ENCODE results near the gene TFIP11.

TFIP11 gene

GRCh38 chr22:26548984-26549383 is 36.7 kb upstream of the TFIP11 start:
- Histone ChIP-seq H2AFZ (ENCODE audit: low read length) (no peak overlapping the region), H3K79me2 (ENCODE audit: insufficient read depth, low read length) (peaks cover 13% of the 10 kb centered on the region), H3K4me3 (ENCODE audit: low read length, poor library complexity, severe bottlenecking) (no peak overlapping the region), H3K9me2 (replicated peaks; ENCODE audit: low read depth, low read length) (no peaks in the 10 kb centered on the region), H3K9me3 (ENCODE audit: insufficient read depth, low read depth, low read length) (no peaks in the 10 kb centered on the region), H3K27me3 (ENCODE audit: insufficient read depth, low read length, poor library complexity, severe bottlenecking) (no peaks in the 10 kb centered on the region), H3K4me1 (ENCODE audit: insufficient read depth, low read length, poor library complexity, severe bottlenecking) (peaks cover 31% of the 10 kb centered on the region), H3K36me3 (ENCODE audit: insufficient read depth, low read length) (no peaks in the 10 kb centered on the region), H3K9ac (ENCODE audit: low read depth, low read length, poor library complexity, severe bottlenecking) (no peak overlapping the region), H4K20me1 (ENCODE audit: insufficient read depth, low read length, poor library complexity, severe bottlenecking) (no peaks in the 10 kb centered on the region), H3F3A (ENCODE audit: low read depth) (no peaks in the 10 kb centered on the region), H3K4me2 (ENCODE audit: low read depth, low read length, poor library complexity, severe bottlenecking) (no peak overlapping the region)
- no peak for TF ChIP-seq EZH2phosphoT487 (IDR thresholded peaks at IDR 0.05; ENCODE audit: borderline replicate concordance)
- TF ChIP-seq CTCF (conservative IDR thresholded peaks at IDR 0.05; ENCODE audit: low read length): no peak

DNA sequence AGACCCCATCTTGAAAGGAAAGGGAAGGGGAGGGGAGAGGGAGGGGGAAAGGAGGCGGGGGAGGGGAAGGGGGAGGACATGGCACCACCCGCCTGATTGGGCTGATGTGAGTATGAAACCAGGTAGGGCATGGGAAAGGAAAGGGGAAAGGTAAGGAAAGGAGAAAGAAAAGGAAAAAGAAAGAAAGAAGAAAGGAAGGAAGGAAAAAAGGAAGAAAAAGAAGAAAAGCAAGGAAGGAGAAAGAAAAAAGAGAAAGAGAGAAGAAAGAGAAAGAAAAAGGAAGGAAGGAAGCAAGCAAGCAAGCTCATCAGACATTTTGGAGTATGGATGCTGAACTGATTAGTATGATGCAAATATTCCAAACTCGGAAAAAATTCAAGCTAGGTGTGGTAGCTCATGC is 36.0 kb upstream of the TFIP11 start:
- Histone ChIP-seq H3K4me1 (ENCODE audit: insufficient read depth, low read length, poor library complexity, severe bottlenecking) (peaks cover 31% of the 10 kb centered on the region), H3K36me3 (ENCODE audit: insufficient read depth, low read length) (no peaks in the 10 kb centered on the region), H3K4me3 (ENCODE audit: low read length, poor library complexity, severe bottlenecking) (no peak overlapping the region), H3F3A (ENCODE audit: low read depth) (no peaks in the 10 kb centered on the region), H3K79me2 (ENCODE audit: insufficient read depth, low read length) (peaks cover 13% of the 10 kb centered on the region), H2AFZ (ENCODE audit: low read length) (no peak overlapping the region), H3K9me2 (replicated peaks; ENCODE audit: low read depth, low read length) (no peaks in the 10 kb centered on the region), H3K9me3 (ENCODE audit: insufficient read depth, low read depth, low read length) (no peaks in the 10 kb centered on the region), H3K27me3 (ENCODE audit: insufficient read depth, low read length, poor library complexity, severe bottlenecking) (no peaks in the 10 kb centered on the region), H3K4me2 (ENCODE audit: low read depth, low read length, poor library complexity, severe bottlenecking) (no peak overlapping the region), H3K9ac (ENCODE audit: low read depth, low read length, poor library complexity, severe bottlenecking) (no peak overlapping the region), H4K20me1 (ENCODE audit: insufficient read depth, low read length, poor library complexity, severe bottlenecking) (no peaks in the 10 kb centered on the region)
- no peak for TF ChIP-seq EZH2phosphoT487 (IDR thresholded peaks at IDR 0.05; ENCODE audit: borderline replicate concordance)
- TF ChIP-seq CTCF (conservative IDR thresholded peaks at IDR 0.05; ENCODE audit: low read length): no peak

DNA sequence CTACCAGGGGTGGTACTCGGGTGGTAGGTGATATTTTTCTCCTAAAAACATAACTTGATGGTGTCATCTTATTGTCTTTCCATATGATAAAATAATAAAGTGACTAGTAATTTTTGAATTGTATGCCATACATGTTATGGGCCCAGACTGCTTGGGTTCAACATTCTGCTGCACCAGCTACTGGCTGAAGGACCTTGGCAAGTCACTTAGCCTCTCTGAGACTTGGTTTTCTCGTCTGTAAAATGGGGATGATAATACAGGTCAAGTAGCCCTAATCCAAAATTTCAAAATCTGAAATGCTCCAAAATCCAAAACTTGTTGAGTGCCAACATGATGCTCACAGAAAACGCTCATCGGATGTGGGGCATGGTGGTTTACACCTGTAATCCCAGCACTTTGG is 35.6 kb upstream of the TFIP11 start:
- TF ChIP-seq CTCF (conservative IDR thresholded peaks at IDR 0.05; ENCODE audit: low read length): no peak
- no peak for TF ChIP-seq EZH2phosphoT487 (IDR thresholded peaks at IDR 0.05; ENCODE audit: borderline replicate concordance)
- H3F3A ChIP-seq (ENCODE audit: low read depth): no peaks in the 10 kb centered on the region
- peaks cover 13% of the 10 kb centered on the region for H3K79me2 ChIP-seq (ENCODE audit: insufficient read depth, low read length)
- H3K9me3 ChIP-seq (ENCODE audit: insufficient read depth, low read depth, low read length): no peaks in the 10 kb centered on the region
- H4K20me1 ChIP-seq (ENCODE audit: insufficient read depth, low read length, poor library complexity, severe bottlenecking): no peaks in the 10 kb centered on the region
- H3K4me1 ChIP-seq (ENCODE audit: insufficient read depth, low read length, poor library complexity, severe bottlenecking): peaks cover 32% of the 10 kb centered on the region
- no peak overlapping the region for H3K4me3 ChIP-seq (ENCODE audit: low read length, poor library complexity, severe bottlenecking)
- no peak overlapping the region for H2AFZ ChIP-seq (ENCODE audit: low read length)
- H3K27me3 ChIP-seq (ENCODE audit: insufficient read depth, low read length, poor library complexity, severe bottlenecking): no peaks in the 10 kb centered on the region
- no peaks in the 10 kb centered on the region for H3K9me2 ChIP-seq (replicated peaks; ENCODE audit: low read depth, low read length)
- H3K4me2 ChIP-seq (ENCODE audit: low read depth, low read length, poor library complexity, severe bottlenecking): no peak overlapping the region
- no peak overlapping the region for H3K9ac ChIP-seq (ENCODE audit: low read depth, low read length, poor library complexity, severe bottlenecking)
- no peaks in the 10 kb centered on the region for H3K36me3 ChIP-seq (ENCODE audit: insufficient read depth, low read length)

Measured in Loucy (cell line).